Stomach (tissue), 9 donors: ENCODE data around the gene TBCE. TPM values are rescaled to one million over a fixed set of nuclear protein-coding genes. Genes with fewer than 3 reads are reported as not detected.

Source experiments
- DNase-seq, 2 donors: peaks; one replicate each; pipeline versions ENCODE4 v3.0.0 to v3.0.0-alpha.2; 2013 to 2019
- H3K27ac ChIP-seq, 5 donors: fragments of 200-600 bp in 4 of 5; sonication (generic) in 4 of 5; one replicate each; pipeline ENCODE4 v1.5.1; 2013 to 2019; ENCODE audit warnings: mild to moderate bottlenecking in 1 of 5, moderate library complexity in 1 of 5
- H3K27me3 ChIP-seq, 3 donors: fragments of 200-600 bp; sonication (generic); one replicate each; pipeline ENCODE4 v1.5.1; 2017 to 2019; ENCODE audit warnings: mixed run types in 1 of 3
- H3K36me3 ChIP-seq, 4 donors: fragments of 200-600 bp; sonication (generic); 1 replicate in 3 of 4; 2 replicates in 1 of 4; pipeline ENCODE4 v1.5.1; 2016 to 2019
- H3K4me1 ChIP-seq, 4 donors: fragments of 200-600 bp; sonication (generic); one replicate each; pipeline ENCODE4 v1.5.1; 2016 to 2019
- H3K4me3 ChIP-seq, 4 donors: fragments of 200-600 bp; sonication (generic) in 3 of 4; one replicate each; pipeline ENCODE4 v1.5.1; 2016 to 2019; ENCODE audit warnings: mild to moderate bottlenecking in 1 of 4
- H3K9me3 ChIP-seq, 4 donors: fragments of 200-600 bp; sonication (generic); one replicate each; pipeline ENCODE4 v1.5.1; 2016 to 2019
- CTCF ChIP-seq, 7 experiments: fragments of 450-650 bp in 4 of 7; fragments of 200-600 bp in 3 of 7; sonication (generic) in 3 of 7; IDR thresholded peaks; one replicate each; pipeline ENCODE4 v1.5.1; 2016 to 2019; ENCODE audit warnings: antibody characterized with exemption in 7 of 7, control low read depth in 2 of 7, mild to moderate bottlenecking in 1 of 7
- EP300 ChIP-seq: sonication (generic); formaldehyde crosslinking; IDR thresholded peaks from one replicate; pipeline ENCODE4 v1.6.1; 2017; ENCODE audit warnings: antibody characterized with exemption
- POLR2A ChIP-seq, 4 donors: fragments of 450-650 bp; IDR thresholded peaks; one replicate each; pipeline ENCODE4 v1.6.1; 2016; ENCODE audit warnings: antibody characterized with exemption in 4 of 4, control low read depth in 2 of 4, mild to moderate bottlenecking in 1 of 4, moderate library complexity in 1 of 4
- POLR2AphosphoS5 ChIP-seq, 3 donors: sonication (generic); formaldehyde crosslinking; IDR thresholded peaks; one replicate each; pipeline ENCODE4 v1.6.1; 2016; ENCODE audit warnings: antibody characterized with exemption in 3 of 3
- WGBS, 5 donors: extraction: QIAGEN DNeasy Blood & Tissue Kit in 3 of 5; methylation state at CpG; one replicate each; pipeline versions ENCODE4 v1.1.5 to v1.1.7; 2013 to 2018; 5-methylcytosine and 5-hydroxymethylcytosine counted together
- intact Hi-C: fragments of 100-400 bp; cut with DNase I; formaldehyde crosslinking; loops from one replicate; pipeline ENCODE4 v1.15.1; 2023; ENCODE audit warnings: low total_unique reads
- polyA plus RNA-seq, 3 donors: library from polyadenylated mRNA; stranded (reverse); fragments of 200-250 nt; gene quantifications; one replicate each; pipeline ENCODE4 v1.2.3, GENCODE V29; 2013
- total RNA-seq, 5 donors: library from RNA; depleted of rRNA; stranded (reverse); fragments of >200 nt; gene quantifications; one replicate each; pipeline versions ENCODE4 v1.1.0 to v1.2.3, GENCODE V29; 2014 to 2016
- donor health status: healthy with polysubstance abuse.
- donor health status: Bipolar disorder and iron deficiency.
- donor health status: healthy.

Gene TBCE
- total and polyA plus RNA-seq, 8 donors = 7.1 to 43.7 (median 23.8) TPM

- no peak overlapping the region for H3K27ac ChIP-seq
- no peaks in the 10 kb centered on the region for H3K27me3 ChIP-seq
- intact Hi-C loops = no loop called here
- no peak for DNase-seq
- 74 to 94% (median 83%) methylated on average over 1 of the region's 1 CpG for WGBS, 5 donors
- H3K36me3 ChIP-seq = peaks cover 18 to 72% (median 68%) of the 10 kb centered on the region in 4 donors
- H3K4me1 ChIP-seq = no peaks in the 10 kb centered on the region
- H3K4me3 ChIP-seq = no peak overlapping the region
- no peaks in the 10 kb centered on the region for H3K9me3 ChIP-seq
- TF ChIP-seq EP300 (no peak), POLR2A (IDR thresholded peaks at IDR 0.05) (no peak), POLR2AphosphoS5 (IDR thresholded peaks at IDR 0.05) (no peak), CTCF (IDR thresholded peaks at IDR 0.05) (no peak)
Observed at GRCh38 chr1:235473806-235474205, 106.6 kb downstream of the TBCE start.

DNA sequence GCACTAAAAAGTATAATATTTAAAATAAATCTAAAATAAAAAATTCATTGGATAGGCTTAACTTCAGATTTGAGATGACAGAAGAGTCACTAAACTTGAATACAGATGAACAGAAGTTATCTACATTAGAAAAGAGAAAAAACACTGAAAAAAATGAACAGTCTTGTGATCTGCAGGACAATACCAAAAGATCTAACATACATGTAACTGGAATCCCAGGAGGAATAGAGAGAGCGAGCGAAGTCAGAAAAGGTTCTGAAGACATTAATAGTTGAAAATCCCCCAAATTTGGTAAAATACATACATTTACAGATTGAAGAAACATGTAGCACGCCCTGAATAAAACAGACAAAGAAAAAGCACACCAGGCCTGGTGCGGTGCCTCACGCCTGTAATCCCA lies 115.9 kb downstream of the TBCE start:
- WGBS, 5 donors = 92 to 98% (median 95%) methylated on average over 5 of the region's 5 CpGs
- H3K4me1 ChIP-seq = peaks cover 0 to 10% (median 0%) of the 10 kb centered on the region in 4 donors
- no peaks in the 10 kb centered on the region for H3K27me3 ChIP-seq
- DNase-seq = no peak
- no peak overlapping the region for H3K27ac ChIP-seq
- H3K4me3 ChIP-seq = no peak overlapping the region
- intact Hi-C loops = no loop called here
- TF ChIP-seq POLR2A (IDR thresholded peaks at IDR 0.05) (no peak), CTCF (IDR thresholded peaks at IDR 0.05) (no peak)
- H3K9me3 ChIP-seq = no peaks in the 10 kb centered on the region
- H3K36me3 ChIP-seq = peaks cover 20 to 77% (median 68%) of the 10 kb centered on the region in 4 donors

- H3K27ac ChIP-seq = no peak overlapping the region
- H3K9me3 ChIP-seq = no peaks in the 10 kb centered on the region
- H3K27me3 ChIP-seq = no peaks in the 10 kb centered on the region
- TF ChIP-seq POLR2A (IDR thresholded peaks at IDR 0.05) (no peak), EP300 (no peak), POLR2AphosphoS5 (IDR thresholded peaks at IDR 0.05) (no peak), CTCF (IDR thresholded peaks at IDR 0.05) (no peak)
- H3K4me1 ChIP-seq = peaks cover 0 to 10% (median 0%) of the 10 kb centered on the region in 4 donors
- peaks cover 10 to 75% (median 62%) of the 10 kb centered on the region in 4 donors for H3K36me3 ChIP-seq
- H3K4me3 ChIP-seq = no peak overlapping the region
- DNase-seq = no peak
- intact Hi-C loops = no loop called here
- WGBS, 5 donors = 96 to 100% (median 98%) methylated on average over 2 of the region's 2 CpGs
Observed at GRCh38 chr1:235485558-235485957, 118.3 kb downstream of the TBCE start.

DNA sequence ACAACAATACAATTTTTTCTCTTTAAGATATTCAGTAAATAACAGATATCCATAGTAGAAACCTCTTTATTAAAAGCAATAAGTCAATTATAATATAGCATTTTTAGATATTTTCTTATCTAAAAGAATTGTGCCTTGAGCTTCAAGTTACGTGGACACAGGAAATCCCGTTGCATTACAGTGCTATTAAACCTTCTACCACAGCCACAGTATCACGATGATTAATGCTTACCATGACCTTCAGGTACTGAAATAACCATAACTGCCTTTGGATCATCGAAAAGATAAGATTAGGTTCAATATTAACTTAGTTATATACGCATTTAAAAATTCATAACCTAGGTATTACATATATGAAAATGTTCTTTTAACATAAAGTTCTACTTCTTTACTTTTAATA lies 119.1 kb downstream of the TBCE start:
- no peak for TF ChIP-seq POLR2A (IDR thresholded peaks at IDR 0.05)
- TF ChIP-seq EP300 = no peak
- no peak for TF ChIP-seq CTCF (IDR thresholded peaks at IDR 0.05)
- TF ChIP-seq POLR2AphosphoS5 (IDR thresholded peaks at IDR 0.05) = no peak
- no peaks in the 10 kb centered on the region for H3K9me3 ChIP-seq
- intact Hi-C loops = no loop called here
- H3K36me3 ChIP-seq = peaks cover 10 to 75% (median 57%) of the 10 kb centered on the region in 4 donors
- H3K4me1 ChIP-seq = peaks cover 0 to 10% (median 0%) of the 10 kb centered on the region in 4 donors
- no peak overlapping the region for H3K4me3 ChIP-seq
- WGBS, 5 donors = 28 to 47% (median 35%) methylated on average over 5 of the region's 5 CpGs
- H3K27me3 ChIP-seq = no peaks in the 10 kb centered on the region
- no peak overlapping the region for H3K27ac ChIP-seq
- DNase-seq = peak in 1 of 2 donors; percentile 17
